VCaP (cell line): ENCODE data around the gene MAPK10.

Experiments used
- H3K27ac ChIP-seq: fragments of 450-650 bp; 2 replicates; pipeline ENCODE4 v1.5.1; 2017
- CTCF ChIP-seq: fragments of 450-650 bp; conservative IDR thresholded peaks from 2 replicates; pipeline ENCODE4 v1.5.1; 2017; ENCODE audit warnings: mild to moderate bottlenecking, moderate library complexity

The MAPK10 gene

GRCh38 chr4:86359944-86360478, at the start of gene MAPK10:
MAPK10 (minus strand) TSS chr4:86360053.
- H3K27ac ChIP-seq: no peak within 1 kb of the TSS
- no peak for TF ChIP-seq CTCF

- H3K27ac ChIP-seq: no peak overlapping the region
- TF ChIP-seq CTCF: no peak
These were observed 43.7 kb upstream of the MAPK10 start for GRCh38 chr4:86403575-86403974.

- no peak for TF ChIP-seq CTCF
- no peak overlapping the region for H3K27ac ChIP-seq
These were observed 42.0 kb upstream of the MAPK10 start for GRCh38 chr4:86401826-86402225.

- no peak for TF ChIP-seq CTCF
These were observed 40.4 kb upstream of the MAPK10 start for GRCh38 chr4:86400216-86400615.

GRCh38 chr4:86398187-86398586, 38.3 kb upstream of the MAPK10 start:
- no peak overlapping the region for H3K27ac ChIP-seq
- no peak for TF ChIP-seq CTCF

More at GRCh38 chr4:86400216-86400615, 40.4 kb upstream of the MAPK10 start:
- H3K27ac ChIP-seq: no peak overlapping the region

GRCh38 chr4:86393749-86394148, 33.9 kb upstream of the MAPK10 start:
- no peak for TF ChIP-seq CTCF
- H3K27ac ChIP-seq: no peak overlapping the region

GRCh38 chr4:86389664-86390063, 29.8 kb upstream of the MAPK10 start:
- TF ChIP-seq CTCF: no peak
- H3K27ac ChIP-seq: no peak overlapping the region
